Liver (tissue), 9 donors: Measurements from ENCODE around the gene STIM2. TPM values are rescaled to one million over a fixed set of nuclear protein-coding genes. Genes with fewer than 3 reads are reported as not detected.

Source experiments
- DNase-seq: peaks from one replicate; pipeline ENCODE4 v3.0.0-alpha.2; 2017; ENCODE audit warnings: low spot score
- H3K27ac ChIP-seq, 2 donors: one replicate each; pipeline ENCODE4 v1.7.0; 2013; ENCODE audit warnings: inconsistent platforms in 2 of 2, low read length in 2 of 2, control low read depth in 1 of 2, low read depth in 1 of 2, mild to moderate bottlenecking in 1 of 2
- H3K27me3 ChIP-seq, 4 donors: one replicate each; pipeline versions ENCODE4 v1.6.1 to v1.7.0; 2013; ENCODE audit warnings: low read length in 3 of 4, inconsistent platforms in 1 of 4, mild to moderate bottlenecking in 1 of 4, moderate library complexity in 1 of 4; ENCODE audit not compliant: control insufficient read depth in 4 of 4, insufficient read depth in 4 of 4
- H3K36me3 ChIP-seq, 4 donors: one replicate each; pipeline versions ENCODE4 v1.6.1 to v1.7.0; 2013; ENCODE audit warnings: low read length in 3 of 4, mild to moderate bottlenecking in 3 of 4, low read depth in 1 of 4, moderate library complexity in 1 of 4; ENCODE audit not compliant: control insufficient read depth in 4 of 4, insufficient read depth in 3 of 4
- H3K4me1 ChIP-seq, 4 donors: one replicate each; pipeline versions ENCODE4 v1.6.1 to v1.7.0; 2013; ENCODE audit warnings: low read length in 3 of 4, mild to moderate bottlenecking in 3 of 4, moderate library complexity in 1 of 4; ENCODE audit not compliant: control insufficient read depth in 4 of 4, insufficient read depth in 4 of 4
- H3K4me3 ChIP-seq, 3 donors: one replicate each; pipeline versions ENCODE4 v1.6.1 to v1.7.0; 2013; ENCODE audit warnings: low read length in 3 of 3, control low read depth in 1 of 3, low read depth in 1 of 3, mild to moderate bottlenecking in 1 of 3
- H3K9ac ChIP-seq, 2 donors: one replicate each; pipeline ENCODE4 v1.7.0; 2013; ENCODE audit warnings: low read length in 2 of 2, mild to moderate bottlenecking in 2 of 2, moderate library complexity in 2 of 2, control low read depth in 1 of 2, low read depth in 1 of 2
- H3K9me3 ChIP-seq, 4 donors: one replicate each; pipeline versions ENCODE4 v1.6.1 to v1.7.0; 2013; ENCODE audit warnings: low read length in 3 of 4; ENCODE audit not compliant: control insufficient read depth in 4 of 4
- ATF3 ChIP-seq: IDR thresholded peaks from 2 replicates; pipeline ENCODE4 v1.6.1; 2016; ENCODE audit warnings: antibody characterized with exemption
- CTCF ChIP-seq: fragments of 150-350 bp; IDR thresholded peaks from 2 replicates; pipeline ENCODE4 v1.5.1; 2017; ENCODE audit warnings: improper control_type of control experiment, low read depth, low read length; ENCODE audit not compliant: missing input control
- EGR1 ChIP-seq, 2 donors: IDR thresholded peaks; 2 replicates each; pipeline ENCODE4 v1.6.1; 2016 to 2018; ENCODE audit warnings: antibody characterized with exemption in 2 of 2, low read depth in 2 of 2
- FOXA1 ChIP-seq: IDR thresholded peaks from 2 replicates; pipeline ENCODE4 v1.6.1; 2016; ENCODE audit warnings: antibody characterized with exemption
- FOXA2 ChIP-seq: IDR thresholded peaks from 2 replicates; pipeline ENCODE4 v1.6.1; 2016; ENCODE audit warnings: antibody characterized with exemption
- GABPA ChIP-seq, 2 donors: IDR thresholded peaks in 1 of 2; conservative IDR thresholded peaks in 1 of 2; 2 replicates each; pipeline ENCODE4 v1.6.1; 2016; ENCODE audit warnings: antibody characterized with exemption in 2 of 2, mild to moderate bottlenecking in 1 of 2, moderate library complexity in 1 of 2
- HNF4A ChIP-seq, 2 donors: conservative IDR thresholded peaks; 2 replicates each; pipeline ENCODE4 v1.6.1; 2016; ENCODE audit warnings: antibody characterized with exemption in 2 of 2, mild to moderate bottlenecking in 2 of 2
- HNF4G ChIP-seq: IDR thresholded peaks from 2 replicates; pipeline ENCODE4 v1.6.1; 2016; ENCODE audit warnings: antibody characterized with exemption
- JUND ChIP-seq, 2 donors: IDR thresholded peaks; 2 replicates each; pipeline ENCODE4 v1.6.1; 2016; ENCODE audit warnings: antibody characterized with exemption in 2 of 2
- MAX ChIP-seq: IDR thresholded peaks from 2 replicates; pipeline ENCODE4 v1.6.1; 2016; ENCODE audit warnings: antibody characterized with exemption
- NR2F2 ChIP-seq: IDR thresholded peaks from 2 replicates; pipeline ENCODE4 v1.6.1; 2016; ENCODE audit warnings: antibody characterized with exemption
- RAD21 ChIP-seq, 2 donors: IDR thresholded peaks; 2 replicates each; pipeline ENCODE4 v1.6.1; 2016; ENCODE audit warnings: antibody characterized with exemption in 2 of 2, mild to moderate bottlenecking in 2 of 2
- RXRA ChIP-seq, 2 donors: IDR thresholded peaks; 2 replicates each; pipeline ENCODE4 v1.6.1; 2017 to 2018; ENCODE audit warnings: antibody characterized with exemption in 2 of 2, mild to moderate bottlenecking in 1 of 2
- SP1 ChIP-seq: IDR thresholded peaks from 2 replicates; pipeline ENCODE4 v1.6.1; 2018; ENCODE audit warnings: antibody characterized with exemption, mild to moderate bottlenecking
- TAF1 ChIP-seq: conservative IDR thresholded peaks from 2 replicates; pipeline ENCODE4 v1.6.1; 2016; ENCODE audit warnings: antibody characterized with exemption, mild to moderate bottlenecking
- YY1 ChIP-seq: IDR thresholded peaks from 2 replicates; pipeline ENCODE4 v1.6.1; 2016; ENCODE audit warnings: antibody characterized with exemption, mild to moderate bottlenecking
- ZBTB33 ChIP-seq: IDR thresholded peaks from 2 replicates; pipeline ENCODE4 v1.6.1; 2016; ENCODE audit warnings: antibody characterized with exemption
- WGBS: extraction: QIAGEN DNeasy Blood & Tissue Kit; methylation state at CpG from one replicate; pipeline ENCODE4 v1.1.7; 2013; 5-methylcytosine and 5-hydroxymethylcytosine counted together
- polyA plus RNA-seq, 2 donors: library from polyadenylated mRNA; stranded (reverse) in 1 of 2; unstranded in 1 of 2; fragments of 200-250 nt in 1 of 2; fragments of >200 nt in 1 of 2; fragmentation: Nextera tagmentation in 1 of 2; extraction: Ambion mirVana in 1 of 2; gene quantifications; one replicate each; pipeline versions ENCODE4 v1.2.1 to v1.2.3, GENCODE V29; 2013 to 2015
- total RNA-seq, 2 donors: library from RNA; depleted of rRNA; stranded (reverse); fragments of >200 nt; gene quantifications; one replicate each; pipeline ENCODE4 v1.2.3, GENCODE V29; 2014
- donor health status: healthy.
- donor health status: healthy.
- donor health status: healthy.
- donor health status: healthy.
- donor health status: healthy.

STIM2 gene
- total and polyA plus RNA-seq, 4 donors, result 5.4 to 11.1 (median 6.9) TPM

- no peaks in the 10 kb centered on the region for H3K9me3 ChIP-seq
- H3K27me3 ChIP-seq, result no peaks in the 10 kb centered on the region
- TF ChIP-seq FOXA1 (no peak), MAX (no peak), FOXA2 (no peak), GABPA (IDR thresholded peaks at IDR 0.05 in 1 of 2, conservative IDR thresholded peaks at IDR 0.05 in 1 of 2) (no peak), CTCF (no peak), ZBTB33 (no peak), RXRA (IDR thresholded peaks at IDR 0.05) (no peak), NR2F2 (no peak), TAF1 (no peak), SP1 (no peak), HNF4G (no peak), HNF4A (conservative IDR thresholded peaks at IDR 0.05) (no peak), YY1 (no peak), JUND (IDR thresholded peaks at IDR 0.05) (no peak), RAD21 (IDR thresholded peaks at IDR 0.05) (no peak), EGR1 (IDR thresholded peaks at IDR 0.05; ENCODE audit: low read depth in 2 of 2) (no peak), ATF3 (no peak)
- no peak overlapping the region for H3K9ac ChIP-seq
- DNase-seq, result no peak
- 99% methylated on average over 4 of the region's 4 CpGs for WGBS
- no peak overlapping the region for H3K27ac ChIP-seq
- no peak overlapping the region for H3K4me3 ChIP-seq
- H3K4me1 ChIP-seq, result peaks cover 0 to 11% (median 8%) of the 10 kb centered on the region in 4 donors
- no peaks in the 10 kb centered on the region for H3K36me3 ChIP-seq
Observed at GRCh38 chr4:27001398-27002164, 140.9 kb downstream of the STIM2 start.

- Histone ChIP-seq H3K9me3 (no peaks in the 10 kb centered on the region), H3K9ac (no peak overlapping the region), H3K27ac (no peak overlapping the region), H3K27me3 (no peaks in the 10 kb centered on the region), H3K4me1 (peaks cover 0 to 14% (median 9%) of the 10 kb centered on the region in 4 donors), H3K36me3 (peaks cover 0 to under 1% (median 0%) of the 10 kb centered on the region in 4 donors), H3K4me3 (no peak overlapping the region)
- TF ChIP-seq ATF3 (no peak), MAX (no peak), RAD21 (IDR thresholded peaks at IDR 0.05) (peak in 1 of 2 donors; percentile 21), SP1 (no peak)
- DNase-seq, result no peak
- WGBS, result 74% methylated on average over 5 of the region's 5 CpGs
Observed at GRCh38 chr4:27003642-27004113, 143.0 kb downstream of the STIM2 start.
